Esophagus muscularis mucosa (tissue), 3 donors: ENCODE results near the gene TMEM131.

Experiments used
- POLR2AphosphoS5 ChIP-seq, 2 donors: sonication (generic); formaldehyde crosslinking; IDR thresholded peaks; one replicate each; pipeline ENCODE4 v1.6.1; 2017; ENCODE audit warnings: antibody characterized with exemption in 2 of 2
- TF ChIP-seq, protein P1 (sequence below), 3 experiments: fragments of 200-600 bp in 2 of 3; fragments of 450-650 bp in 1 of 3; sonication (generic) in 2 of 3; IDR thresholded peaks; one replicate each; pipeline ENCODE4 v1.5.1; 2017 to 2019; ENCODE audit warnings: antibody characterized with exemption in 3 of 3, mild to moderate bottlenecking in 2 of 3, moderate library complexity in 1 of 3

DNA sequence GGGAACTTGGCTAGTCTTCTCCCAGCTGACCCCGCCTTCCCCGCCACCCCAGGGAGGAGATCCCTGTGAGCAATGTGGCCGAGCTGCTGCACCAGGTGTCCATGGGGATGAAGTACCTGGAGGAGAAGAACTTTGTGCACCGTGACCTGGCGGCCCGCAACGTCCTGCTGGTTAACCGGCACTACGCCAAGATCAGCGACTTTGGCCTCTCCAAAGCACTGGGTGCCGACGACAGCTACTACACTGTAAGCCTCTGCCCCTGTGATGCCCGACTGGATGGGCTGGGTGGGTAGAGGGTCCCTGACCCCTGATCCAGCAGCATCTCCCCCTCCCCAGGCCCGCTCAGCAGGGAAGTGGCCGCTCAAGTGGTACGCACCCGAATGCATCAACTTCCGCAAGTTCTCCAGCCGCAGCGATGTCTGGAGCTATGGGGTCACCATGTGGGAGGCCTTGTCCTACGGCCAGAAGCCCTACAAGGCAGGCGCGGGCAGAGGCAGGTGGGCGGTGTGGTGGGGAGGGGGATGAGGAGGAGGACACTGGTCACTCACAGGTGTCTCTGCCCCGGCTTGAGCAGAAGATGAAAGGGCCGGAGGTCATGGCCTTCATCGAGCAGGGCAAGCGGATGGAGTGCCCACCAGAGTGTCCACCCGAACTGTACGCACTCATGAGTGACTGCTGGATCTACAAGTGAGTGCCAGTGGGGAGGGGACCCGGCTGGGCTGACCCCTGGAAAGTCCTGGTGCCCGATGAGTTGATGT, 258.1 kb downstream of the TMEM131 start:
- TF ChIP-seq, protein P1, sequence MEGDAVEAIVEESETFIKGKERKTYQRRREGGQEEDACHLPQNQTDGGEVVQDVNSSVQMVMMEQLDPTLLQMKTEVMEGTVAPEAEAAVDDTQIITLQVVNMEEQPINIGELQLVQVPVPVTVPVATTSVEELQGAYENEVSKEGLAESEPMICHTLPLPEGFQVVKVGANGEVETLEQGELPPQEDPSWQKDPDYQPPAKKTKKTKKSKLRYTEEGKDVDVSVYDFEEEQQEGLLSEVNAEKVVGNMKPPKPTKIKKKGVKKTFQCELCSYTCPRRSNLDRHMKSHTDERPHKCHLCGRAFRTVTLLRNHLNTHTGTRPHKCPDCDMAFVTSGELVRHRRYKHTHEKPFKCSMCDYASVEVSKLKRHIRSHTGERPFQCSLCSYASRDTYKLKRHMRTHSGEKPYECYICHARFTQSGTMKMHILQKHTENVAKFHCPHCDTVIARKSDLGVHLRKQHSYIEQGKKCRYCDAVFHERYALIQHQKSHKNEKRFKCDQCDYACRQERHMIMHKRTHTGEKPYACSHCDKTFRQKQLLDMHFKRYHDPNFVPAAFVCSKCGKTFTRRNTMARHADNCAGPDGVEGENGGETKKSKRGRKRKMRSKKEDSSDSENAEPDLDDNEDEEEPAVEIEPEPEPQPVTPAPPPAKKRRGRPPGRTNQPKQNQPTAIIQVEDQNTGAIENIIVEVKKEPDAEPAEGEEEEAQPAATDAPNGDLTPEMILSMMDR (IDR thresholded peaks at IDR 0.05) = no peak
- no peak for TF ChIP-seq POLR2AphosphoS5 (IDR thresholded peaks at IDR 0.05)
